GM21526 (cell line): ENCODE measurements around the gene GBP2.

Experiments used
- ATAC-seq: cut with Tn5 transposase; IDR thresholded peaks from one replicate; pipeline ENCODE4 v1.9.1; 2021; ENCODE audit warnings: moderate library complexity; ENCODE audit not compliant: unreplicated experiment, low FRiP score

GBP2 gene

DNA sequence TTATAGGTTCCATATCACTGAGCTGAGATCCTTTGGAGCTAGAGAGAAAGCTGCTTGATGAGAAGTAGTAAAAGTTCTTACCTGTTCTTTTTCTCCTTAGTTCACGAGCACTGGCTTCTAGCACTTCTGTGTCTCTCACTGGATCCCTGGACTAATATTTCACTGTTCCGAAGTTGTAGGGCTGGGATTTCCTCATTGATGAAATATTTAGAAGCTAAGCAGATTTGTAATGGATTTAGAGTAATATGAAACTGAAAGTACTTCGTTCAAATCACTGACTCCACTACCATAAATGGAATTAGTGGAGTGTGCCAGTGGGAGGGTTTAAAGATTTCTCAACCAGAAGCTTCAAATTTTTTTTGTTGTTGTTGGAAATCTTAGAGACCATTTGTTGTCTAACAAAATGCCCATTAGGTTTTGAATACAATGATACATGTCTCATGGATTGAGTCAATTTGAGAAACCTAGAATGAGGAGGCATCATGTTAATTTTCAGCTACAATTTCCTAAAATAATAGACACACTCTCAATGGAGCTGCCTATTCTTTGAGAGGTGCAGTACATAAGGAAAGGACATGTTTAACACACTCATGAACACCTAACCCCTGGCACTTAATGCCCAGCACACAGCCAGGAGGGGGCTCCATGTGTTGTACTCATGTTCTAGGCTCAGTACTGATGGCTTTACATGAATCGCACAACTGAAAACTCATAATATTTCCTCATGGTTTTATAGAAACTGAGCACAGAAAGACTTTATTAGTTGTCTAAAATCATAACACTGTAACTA lies 60.6 kb downstream of the GBP2 start, which contains the start of gene GBP1:
GBP1 (minus strand) TSS at position 130 of the 790 bp plus-strand sequence. CDS start 1,974 bp downstream, outside the sequence.
- ATAC-seq: peak; percentile 65

- ATAC-seq: peak; percentile 46
Observed at GRCh38 chr1:89064632-89065031, 61.3 kb downstream of the GBP2 start.

DNA sequence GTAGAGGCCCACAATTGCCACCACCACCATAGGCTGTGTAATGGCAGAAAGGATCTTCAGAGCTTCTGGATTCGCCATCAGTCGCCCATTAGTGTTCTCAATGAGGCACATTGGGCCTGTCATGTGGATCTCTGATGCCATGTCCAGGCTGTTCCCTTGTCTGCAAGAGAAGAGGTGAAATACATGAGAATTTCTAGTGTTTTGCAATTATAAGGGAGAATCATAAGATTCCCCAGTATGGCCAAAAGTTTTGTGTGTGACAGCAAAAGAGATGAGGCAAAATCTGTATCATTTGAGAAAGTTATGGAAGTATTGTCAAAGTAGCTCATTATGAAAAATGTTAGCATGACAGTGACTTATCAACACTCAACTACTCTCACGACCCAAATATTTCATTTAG lies 62.8 kb downstream of the GBP2 start:
- no peak for ATAC-seq

DNA sequence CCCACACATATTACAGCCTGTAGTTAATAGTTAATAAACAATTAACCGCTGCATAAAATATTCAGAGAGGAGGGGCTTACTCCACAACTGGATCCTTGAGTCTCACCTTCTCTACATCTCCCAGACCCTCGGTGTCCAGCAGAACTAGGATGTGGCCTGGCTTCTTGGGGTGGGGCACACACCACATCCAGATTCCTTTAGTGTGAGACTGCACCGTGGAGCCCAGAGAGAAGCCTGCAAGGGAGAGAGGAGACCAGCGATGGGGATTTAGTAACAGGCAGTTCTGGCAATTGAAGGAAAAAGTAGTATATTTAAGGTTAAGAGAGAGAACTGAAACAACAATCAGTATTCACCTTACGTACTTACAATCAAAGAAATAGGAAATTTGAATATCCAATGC lies 65.8 kb downstream of the GBP2 start:
- ATAC-seq: no peak
